HepG2 (cell line): ENCODE measurements around the gene SPATA33. TPM values are rescaled to one million over a fixed set of nuclear protein-coding genes. Genes with fewer than 3 reads are reported as not detected.

Source experiments
- ATAC-seq: fragments of 200-7000 bp; cut with Tn5 transposase; 3 replicates; pipeline ENCODE4 v1.9.1; 2020; ENCODE audit warnings: mild to moderate bottlenecking, moderate library complexity
- BruUV-seq: library from RNA; stranded (reverse); fragments of 400-500 nt; replicated peaks from 2 replicates; lab custom pipeline; 2021; lab: Mats Ljungman, UMichigan
- CTCF ChIA-PET: fragments of 300-600 bp; formaldehyde crosslinking; extraction: SDS; loops from one replicate; lab custom pipeline; 2021; ENCODE audit warnings: low total read pairs, inconsistent platforms, low intra/inter-chr PET ratio; lab: Yijun Ruan, JAX
- POLR2A ChIA-PET: fragments of 350-600 bp; sonication (Branson Sonifier 250); formaldehyde crosslinking; loops from one replicate; lab custom pipeline; 2020; ENCODE audit warnings: antibody characterized with exemption, inconsistent platforms; lab: Yijun Ruan, JAX
- DNase-seq: peaks from one replicate; pipeline ENCODE4 v3.0.0-alpha.2; 2015; ENCODE audit warnings: low spot score
- FAIRE-seq: peaks from 3 replicates; lab custom pipeline; 2011; peaks lifted over from hg19 to GRCh38; lab: Jason Lieb, UNC
- H2AFZ ChIP-seq: one replicate; pipeline ENCODE4 v1.6.1; 2011; ENCODE audit warnings: low read length, inconsistent platforms
- H3K27ac ChIP-seq: fragments of 300-600 bp; 3 replicates; pipeline ENCODE4 v1.8.0; 2011; ENCODE audit warnings: mixed run types, mild to moderate bottlenecking, mixed read lengths, low read length, inconsistent platforms; ENCODE audit not compliant: insufficient read depth; ENCODE audit errors: extremely low read length
- H3K27me3 ChIP-seq, 2 experiments: fragments of 200-600 bp in 1 of 2; 2 replicates in 1 of 2; 3 replicates in 1 of 2; pipeline versions ENCODE4 v1.6.0 to v1.8.0; 2011; ENCODE audit warnings: low read length in 2 of 2, mild to moderate bottlenecking in 2 of 2, moderate library complexity in 2 of 2, inconsistent platforms in 1 of 2; ENCODE audit not compliant: insufficient read depth in 2 of 2, control insufficient read depth in 1 of 2
- H3K36me3 ChIP-seq, 2 experiments: fragments of 200-600 bp in 1 of 2; replicated peaks in 1 of 2; 2 replicates in 1 of 2; 3 replicates in 1 of 2; pipeline versions ENCODE4 v1.5.1 to v1.8.0; 2011; ENCODE audit warnings: low read length in 2 of 2, inconsistent platforms in 1 of 2; ENCODE audit not compliant: insufficient read depth in 2 of 2, control insufficient read depth in 1 of 2
- H3K4me1 ChIP-seq: 2 replicates; pipeline ENCODE4 v1.5.1; 2012; ENCODE audit warnings: low read length, inconsistent platforms; ENCODE audit not compliant: insufficient read depth
- H3K4me2 ChIP-seq: 2 replicates; pipeline ENCODE4 v1.6.0; 2011; ENCODE audit warnings: low read depth, low read length, inconsistent platforms
- H3K4me3 ChIP-seq, 3 experiments: fragments of 200-600 bp in 1 of 3; sonication (generic), shearing (Covaris generic) in 1 of 3; replicated peaks in 1 of 3; 2 replicates each; pipeline ENCODE4 v1.5.1; 2011 to 2016; ENCODE audit warnings: low read length in 3 of 3, inconsistent platforms in 2 of 3, low read depth in 2 of 3, mild to moderate bottlenecking in 2 of 3, control low read depth in 1 of 3, mixed read lengths in 1 of 3; ENCODE audit not compliant: insufficient read depth in 1 of 3
- H3K79me2 ChIP-seq: one replicate; pipeline ENCODE4 v1.6.1; 2011; ENCODE audit warnings: low read length, inconsistent platforms; ENCODE audit not compliant: insufficient read depth
- H3K9ac ChIP-seq: 2 replicates; pipeline ENCODE4 v1.6.0; 2011; ENCODE audit warnings: mild to moderate bottlenecking, low read depth, low read length, inconsistent platforms; ENCODE audit not compliant: insufficient read depth
- H3K9me3 ChIP-seq: 2 replicates; pipeline ENCODE4 v1.5.1; 2012; ENCODE audit warnings: mild to moderate bottlenecking, low read length
- H4K20me1 ChIP-seq: 2 replicates; pipeline ENCODE4 v1.6.0; 2011; ENCODE audit warnings: inconsistent platforms, mild to moderate bottlenecking, low read length, moderate library complexity; ENCODE audit not compliant: insufficient read depth
- POLR2AphosphoS5 ChIP-seq: IDR thresholded peaks from 2 replicates; pipeline ENCODE4 v1.6.1; 2012; ENCODE audit warnings: low read depth, low read length
- YEATS4 ChIP-seq: sonication (generic); formaldehyde crosslinking; IDR thresholded peaks from 2 replicates; pipeline ENCODE4 v1.4.0; 2020; ENCODE audit warnings: missing genetic modification reagents, borderline replicate concordance
- ZNF629 ChIP-seq: sonication (generic); formaldehyde crosslinking; conservative IDR thresholded peaks from 2 replicates; pipeline ENCODE4 v1.5.0; 2020; ENCODE audit warnings: missing genetic modification reagents
- WGBS: methylation state at CpG from one replicate; pipeline ENCODE4 v1.1.6; 2017; ENCODE audit warnings: low lambda C conversion rate; 5-methylcytosine and 5-hydroxymethylcytosine counted together
- in situ Hi-C: cut with HindIII; loops from 2 replicates; pipeline ENCODE4 v1.10.0; 2017; ENCODE audit warnings: low pct_unique_long_range_greater_than_20kb; ENCODE audit not compliant: extremely low pct_ligation_motif_present
- intact Hi-C: fragments of 100-400 bp; cut with micrococcal nuclease; formaldehyde crosslinking; loops from one replicate; pipeline ENCODE4 v1.10.0; 2022; ENCODE audit not compliant: unreplicated experiment
- polyA plus RNA-seq, 8 experiments: library from polyadenylated mRNA; depleted of rRNA in 3 of 8; stranded (reverse) in 7 of 8; unstranded in 1 of 8; fragments of >200 nt; fragmentation: Illumina TruSeq in 4 of 8; extraction: Trizol in 4 of 8; gene quantifications; 2 replicates each; pipeline versions ENCODE4 v1.2.1 to v1.2.3, GENCODE V29; 2011 to 2016; ENCODE audit warnings: low read depth in 4 of 8, missing spikeins in 1 of 8, mixed read lengths in 1 of 8; ENCODE audit not compliant: insufficient read depth in 1 of 8
- total RNA-seq, 5 experiments: library from RNA; depleted of rRNA; stranded (reverse); fragments of >200 nt; fragmentation: Illumina TruSeq; extraction: Trizol; gene quantifications; 2 replicates each; pipeline ENCODE4 v1.2.3, GENCODE V29; 2016; ENCODE audit warnings: low read depth in 1 of 5
- TF ChIP-seq, protein P1 (sequence below): sonication (generic); formaldehyde crosslinking; IDR thresholded peaks from 2 replicates; pipeline ENCODE4 v1.5.0; 2020; ENCODE audit warnings: mild to moderate bottlenecking, missing genetic modification reagents, moderate library complexity

Gene SPATA33
- total and polyA plus RNA-seq, 2 of the 13 experiments (the other 11 are each of a cell fraction or from before 2014, with no cell fraction given): 5.7 to 11.0 TPM

DNA sequence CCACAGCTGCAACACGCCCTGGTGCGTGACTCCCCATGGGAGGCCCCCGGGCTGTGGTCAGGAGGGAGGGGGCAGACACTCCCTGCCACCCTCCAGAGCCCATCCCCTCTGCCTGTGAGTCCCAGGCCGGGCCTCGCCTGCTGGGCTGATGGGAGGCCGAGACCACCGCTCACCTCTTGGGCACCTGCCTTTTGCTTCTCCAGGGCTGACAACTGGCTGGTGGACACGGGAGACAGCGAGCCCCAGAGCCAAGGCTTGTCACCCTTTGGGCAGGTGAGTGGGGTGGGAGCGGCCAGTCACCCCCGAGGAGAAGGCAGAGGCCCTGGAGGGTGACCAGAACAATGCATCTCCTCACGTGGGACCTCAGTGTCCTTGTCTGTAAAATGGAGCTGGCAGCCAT, 21.0 kb upstream of the SPATA33 start:
- ChIA-PET CTCF (no interaction called here), POLR2A (no interaction called here)
- no peak overlapping the region for H2AFZ ChIP-seq
- no peak overlapping the region for H3K9ac ChIP-seq
- in situ Hi-C loops (no loop called here), intact Hi-C loops (no loop called here)
- H3K9me3 ChIP-seq: no peaks in the 10 kb centered on the region
- no peak overlapping the region for H3K4me3 ChIP-seq
- H3K27me3 ChIP-seq: no peaks in the 10 kb centered on the region
- TF ChIP-seq POLR2AphosphoS5 (no peak), ZNF629 (peak; percentile 51; the same call in 1 of the 2 replicates)
- H3K4me1 ChIP-seq: peaks cover 35% of the 10 kb centered on the region
- DNase-seq (no peak), ATAC-seq (no peak), FAIRE-seq (no peak)
- H3K27ac ChIP-seq: no peak overlapping the region
- no peaks in the 10 kb centered on the region for H3K79me2 ChIP-seq
- no peaks in the 10 kb centered on the region for H3K36me3 ChIP-seq
- 60% methylated on average over 1 of the region's 12 CpGs for WGBS
- H4K20me1 ChIP-seq: no peaks in the 10 kb centered on the region
- no peak overlapping the region for H3K4me2 ChIP-seq
- no TSS peak for BruUV-seq

DNA sequence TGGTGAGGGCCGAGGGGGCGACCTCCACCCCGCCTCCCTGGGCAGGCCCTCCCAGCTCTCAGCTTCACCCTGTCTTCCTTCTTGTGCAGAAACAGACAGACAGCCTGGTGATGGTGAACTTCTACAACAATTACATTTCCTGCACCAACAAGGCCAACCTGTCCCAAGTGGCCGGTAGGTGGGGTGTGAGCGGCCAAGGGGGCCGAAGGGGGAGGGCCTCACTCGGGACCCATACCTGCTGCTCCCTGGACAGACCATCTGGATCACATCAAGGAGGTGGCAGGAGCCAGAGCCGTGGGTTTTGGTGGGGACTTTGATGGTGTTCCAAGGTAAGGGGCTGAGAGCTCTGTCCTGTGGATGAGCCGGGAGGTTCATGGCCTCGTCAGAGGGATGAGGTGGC, 20.3 kb upstream of the SPATA33 start:
- H3K4me2 ChIP-seq: no peak overlapping the region
- no TSS peak for BruUV-seq
- ChIA-PET CTCF (interaction anchor here (1.1 kb wide), 1 partner anchor 22 kb away, joined by 3 read pairs; no protein-coding TSS in a partner anchor), POLR2A (no interaction called here)
- no peak overlapping the region for H3K27ac ChIP-seq
- no peak overlapping the region for H3K4me3 ChIP-seq
- no peak overlapping the region for H2AFZ ChIP-seq
- H3K36me3 ChIP-seq: no peaks in the 10 kb centered on the region
- no peaks in the 10 kb centered on the region for H3K27me3 ChIP-seq
- intact Hi-C loops (no loop called here), in situ Hi-C loops (no loop called here)
- no peaks in the 10 kb centered on the region for H3K9me3 ChIP-seq
- H3K9ac ChIP-seq: no peak overlapping the region
- peak; percentile 8 for ATAC-seq
- no peak for DNase-seq
- no peak for FAIRE-seq
- no peaks in the 10 kb centered on the region for H3K79me2 ChIP-seq
- 46% methylated on average over 10 of the region's 10 CpGs for WGBS
- TF ChIP-seq YEATS4: no peak
- TF ChIP-seq, protein P1, sequence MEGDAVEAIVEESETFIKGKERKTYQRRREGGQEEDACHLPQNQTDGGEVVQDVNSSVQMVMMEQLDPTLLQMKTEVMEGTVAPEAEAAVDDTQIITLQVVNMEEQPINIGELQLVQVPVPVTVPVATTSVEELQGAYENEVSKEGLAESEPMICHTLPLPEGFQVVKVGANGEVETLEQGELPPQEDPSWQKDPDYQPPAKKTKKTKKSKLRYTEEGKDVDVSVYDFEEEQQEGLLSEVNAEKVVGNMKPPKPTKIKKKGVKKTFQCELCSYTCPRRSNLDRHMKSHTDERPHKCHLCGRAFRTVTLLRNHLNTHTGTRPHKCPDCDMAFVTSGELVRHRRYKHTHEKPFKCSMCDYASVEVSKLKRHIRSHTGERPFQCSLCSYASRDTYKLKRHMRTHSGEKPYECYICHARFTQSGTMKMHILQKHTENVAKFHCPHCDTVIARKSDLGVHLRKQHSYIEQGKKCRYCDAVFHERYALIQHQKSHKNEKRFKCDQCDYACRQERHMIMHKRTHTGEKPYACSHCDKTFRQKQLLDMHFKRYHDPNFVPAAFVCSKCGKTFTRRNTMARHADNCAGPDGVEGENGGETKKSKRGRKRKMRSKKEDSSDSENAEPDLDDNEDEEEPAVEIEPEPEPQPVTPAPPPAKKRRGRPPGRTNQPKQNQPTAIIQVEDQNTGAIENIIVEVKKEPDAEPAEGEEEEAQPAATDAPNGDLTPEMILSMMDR: 0 out of 2 replicates have a peak, but pooled peaks have one; percentile 23
- peaks cover 32% of the 10 kb centered on the region for H3K4me1 ChIP-seq
- H4K20me1 ChIP-seq: no peaks in the 10 kb centered on the region
